ENCODE data around the gene NFE2L2. TPM values are rescaled to one million over a fixed set of nuclear protein-coding genes. Genes with fewer than 3 reads are reported as not detected.

NFE2L2 gene
- total RNA-seq, 6 experiments from 2014 or later = 59.0 to 76.5 (median 67.8) TPM

- no peaks in the 10 kb centered on the region; the same call in 1 of the 2 replicates for H3K27me3 Mint-ChIP-seq (ENCODE audit: insufficient read depth)
- H3K4me1 Mint-ChIP-seq (ENCODE audit: low read depth) = peaks cover 6% of the 10 kb centered on the region; the same call in 1 of the 2 replicates
- no peak for DNase-seq
- no peak overlapping the region for H3K27ac Mint-ChIP-seq
- H3K36me3 Mint-ChIP-seq (ENCODE audit: low read depth) = no peaks in the 10 kb centered on the region
- no peak for TF ChIP-seq CTCF (IDR thresholded peaks at IDR 0.05)
- no peaks in the 10 kb centered on the region for H3K9me3 Mint-ChIP-seq
- H3K4me3 Mint-ChIP-seq = no peak overlapping the region
These were observed 42.0 kb upstream of the NFE2L2 start for GRCh38 chr2:177306550-177306949.

GRCh38 chr2:177303939-177304338, 39.4 kb upstream of the NFE2L2 start:
- DNase-seq = no peak
- peaks cover 6% of the 10 kb centered on the region; the same call in 1 of the 2 replicates for H3K4me1 Mint-ChIP-seq (ENCODE audit: low read depth)
- H3K27me3 Mint-ChIP-seq (ENCODE audit: insufficient read depth) = no peaks in the 10 kb centered on the region; the same call in 1 of the 2 replicates
- no peaks in the 10 kb centered on the region for H3K36me3 Mint-ChIP-seq (ENCODE audit: low read depth)
- H3K4me3 Mint-ChIP-seq = no peak overlapping the region
- TF ChIP-seq CTCF (IDR thresholded peaks at IDR 0.05) = peak; percentile 18; the same call in 1 of the 2 replicates
- no peaks in the 10 kb centered on the region for H3K9me3 Mint-ChIP-seq
- H3K27ac Mint-ChIP-seq = no peak overlapping the region

GRCh38 chr2:177302552-177302951, 38.0 kb upstream of the NFE2L2 start:
- Mint-ChIP-seq H3K4me1 (ENCODE audit: low read depth) (peaks cover 13% of the 10 kb centered on the region), H3K27me3 (ENCODE audit: insufficient read depth) (no peaks in the 10 kb centered on the region; the same call in 1 of the 2 replicates), H3K4me3 (no peak overlapping the region), H3K9me3 (no peaks in the 10 kb centered on the region), H3K27ac (no peak overlapping the region), H3K36me3 (ENCODE audit: low read depth) (no peaks in the 10 kb centered on the region)
- DNase-seq = no peak
- no peak for TF ChIP-seq CTCF (IDR thresholded peaks at IDR 0.05)

GRCh38 chr2:177298191-177298590, 33.7 kb upstream of the NFE2L2 start:
- no peak overlapping the region for H3K27ac Mint-ChIP-seq
- DNase-seq = no peak
- no peaks in the 10 kb centered on the region for H3K9me3 Mint-ChIP-seq
- H3K27me3 Mint-ChIP-seq (ENCODE audit: insufficient read depth) = no peaks in the 10 kb centered on the region; the same call in 1 of the 2 replicates
- H3K36me3 Mint-ChIP-seq (ENCODE audit: low read depth) = no peaks in the 10 kb centered on the region
- H3K4me3 Mint-ChIP-seq = no peak overlapping the region
- peaks cover 24% of the 10 kb centered on the region for H3K4me1 Mint-ChIP-seq (ENCODE audit: low read depth)
- TF ChIP-seq CTCF (IDR thresholded peaks at IDR 0.05) = no peak

GRCh38 chr2:177296040-177296439, 31.5 kb upstream of the NFE2L2 start:
- H3K36me3 Mint-ChIP-seq (ENCODE audit: low read depth) = no peaks in the 10 kb centered on the region
- no peaks in the 10 kb centered on the region for H3K27me3 Mint-ChIP-seq (ENCODE audit: insufficient read depth)
- TF ChIP-seq CTCF (IDR thresholded peaks at IDR 0.05) = peak; percentile 74
- H3K4me1 Mint-ChIP-seq (ENCODE audit: low read depth) = peaks cover 24% of the 10 kb centered on the region
- no peaks in the 10 kb centered on the region for H3K9me3 Mint-ChIP-seq
- DNase-seq = peak; percentile 16
- peak overlapping the region; percentile 78 for H3K4me3 Mint-ChIP-seq
- peak overlapping the region; percentile 49 for H3K27ac Mint-ChIP-seq

GRCh38 chr2:177295484-177295883, 31.0 kb upstream of the NFE2L2 start:
- no peaks in the 10 kb centered on the region for H3K9me3 Mint-ChIP-seq
- peak overlapping the region; percentile 78 for H3K4me3 Mint-ChIP-seq
- TF ChIP-seq CTCF (IDR thresholded peaks at IDR 0.05) = no peak
- H3K27me3 Mint-ChIP-seq (ENCODE audit: insufficient read depth) = no peaks in the 10 kb centered on the region
- H3K36me3 Mint-ChIP-seq (ENCODE audit: low read depth) = no peaks in the 10 kb centered on the region
- peak overlapping the region; percentile 49 for H3K27ac Mint-ChIP-seq
- peaks cover 24% of the 10 kb centered on the region for H3K4me1 Mint-ChIP-seq (ENCODE audit: low read depth)
- DNase-seq = peak; percentile 25

Measured in HFFc6 (cell line).